BLaER1 (cell line): ENCODE measurements around the gene CSTF3.

Source experiments
- H3K27ac ChIP-seq: shearing (Covaris generic); formaldehyde crosslinking; 2 replicates; pipeline ENCODE4 v1.8.1; 2022
- H3K27me3 ChIP-seq: shearing (Covaris generic); formaldehyde crosslinking; 2 replicates; pipeline ENCODE4 v1.8.1; 2022
- H3K36me3 ChIP-seq: shearing (Covaris generic); formaldehyde crosslinking; 2 replicates; pipeline ENCODE4 v1.8.1; 2022
- H3K4me1 ChIP-seq: shearing (Covaris generic); formaldehyde crosslinking; 2 replicates; pipeline ENCODE4 v1.8.1; 2022
- H3K4me2 ChIP-seq: shearing (Covaris generic); formaldehyde crosslinking; 2 replicates; pipeline ENCODE4 v1.8.1; 2022
- H3K4me3 ChIP-seq: shearing (Covaris generic); formaldehyde crosslinking; 2 replicates; pipeline ENCODE4 v1.8.1; 2022
- H3K9ac ChIP-seq: shearing (Covaris generic); formaldehyde crosslinking; 2 replicates; pipeline ENCODE4 v1.8.1; 2022
- H3K9me3 ChIP-seq: shearing (Covaris generic); formaldehyde crosslinking; 2 replicates; pipeline ENCODE4 v1.8.1; 2022
- H4K20me1 ChIP-seq: shearing (Covaris generic); formaldehyde crosslinking; 2 replicates; pipeline ENCODE4 v1.8.1; 2022
- Cebpa-rat ChIP-seq: shearing (Covaris generic); IDR thresholded peaks from 2 replicates; pipeline ENCODE4 v1.8.1; 2022

CSTF3 gene

DNA sequence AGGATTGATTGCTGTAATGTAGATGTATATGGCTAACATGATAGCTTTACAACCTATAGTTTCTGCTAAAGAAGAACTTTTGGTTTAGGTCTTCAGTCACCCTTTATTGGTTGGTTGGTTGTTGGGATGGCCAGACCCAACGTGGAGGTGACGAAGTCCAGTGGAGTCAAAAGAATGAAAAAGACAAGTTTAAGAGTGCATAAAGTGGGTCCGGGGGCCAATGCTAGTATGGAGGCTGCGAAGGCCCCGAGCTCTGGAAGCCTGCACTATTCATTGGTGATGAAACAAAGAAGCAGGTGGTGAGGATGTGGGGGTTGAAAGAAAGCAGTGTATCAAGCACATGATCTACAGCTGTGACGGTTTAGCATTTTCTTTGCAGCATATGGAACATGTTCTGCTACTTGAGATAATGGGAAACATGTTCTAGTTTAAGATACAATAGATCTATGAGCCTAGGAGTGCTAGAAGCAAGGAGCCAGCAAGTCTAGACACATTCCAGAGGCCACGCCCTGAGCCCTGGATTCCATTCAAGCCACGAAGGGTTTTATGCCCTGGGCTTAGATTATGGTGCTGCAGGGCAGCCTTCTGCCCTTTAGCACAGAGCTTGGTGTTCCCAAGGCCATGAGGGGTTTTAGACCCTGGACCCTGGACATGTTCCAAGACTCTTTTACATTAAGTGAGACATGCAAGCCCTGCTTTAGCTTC, 115.6 kb downstream of the CSTF3 start:
- H4K20me1 ChIP-seq = no peaks in the 10 kb centered on the region
- H3K4me2 ChIP-seq = no peak overlapping the region
- peaks cover 58% of the 10 kb centered on the region for H3K36me3 ChIP-seq
- no peaks in the 10 kb centered on the region for H3K27me3 ChIP-seq
- no peak overlapping the region for H3K27ac ChIP-seq
- H3K4me1 ChIP-seq = peaks cover 9% of the 10 kb centered on the region
- no peak overlapping the region for H3K9ac ChIP-seq
- H3K9me3 ChIP-seq = peaks cover 12% of the 10 kb centered on the region; the same call in 1 of the 2 replicates
- no peak overlapping the region for H3K4me3 ChIP-seq
- TF ChIP-seq Cebpa-rat = no peak

- H3K4me1 ChIP-seq = peaks cover 16% of the 10 kb centered on the region
- H3K9me3 ChIP-seq = peaks cover 12% of the 10 kb centered on the region; the same call in 1 of the 2 replicates
- H3K27me3 ChIP-seq = no peaks in the 10 kb centered on the region
- H3K4me3 ChIP-seq = no peak overlapping the region
- H4K20me1 ChIP-seq = no peaks in the 10 kb centered on the region
- no peak for TF ChIP-seq Cebpa-rat
- no peak overlapping the region for H3K9ac ChIP-seq
- H3K4me2 ChIP-seq = no peak overlapping the region
- peaks cover 58% of the 10 kb centered on the region for H3K36me3 ChIP-seq
- H3K27ac ChIP-seq = no peak overlapping the region
These were observed 117.0 kb downstream of the CSTF3 start for GRCh38 chr11:33044285-33044756.

GRCh38 chr11:33043221-33043830, 118.0 kb downstream of the CSTF3 start:
- Histone ChIP-seq H3K4me2 (no peak overlapping the region), H3K4me1 (peaks cover 20% of the 10 kb centered on the region), H3K9ac (no peak overlapping the region), H3K27me3 (no peaks in the 10 kb centered on the region), H3K27ac (no peak overlapping the region), H3K4me3 (no peak overlapping the region), H3K36me3 (peaks cover 53% of the 10 kb centered on the region), H3K9me3 (peaks cover 12% of the 10 kb centered on the region; the same call in 1 of the 2 replicates), H4K20me1 (no peaks in the 10 kb centered on the region)
- TF ChIP-seq Cebpa-rat = no peak

DNA sequence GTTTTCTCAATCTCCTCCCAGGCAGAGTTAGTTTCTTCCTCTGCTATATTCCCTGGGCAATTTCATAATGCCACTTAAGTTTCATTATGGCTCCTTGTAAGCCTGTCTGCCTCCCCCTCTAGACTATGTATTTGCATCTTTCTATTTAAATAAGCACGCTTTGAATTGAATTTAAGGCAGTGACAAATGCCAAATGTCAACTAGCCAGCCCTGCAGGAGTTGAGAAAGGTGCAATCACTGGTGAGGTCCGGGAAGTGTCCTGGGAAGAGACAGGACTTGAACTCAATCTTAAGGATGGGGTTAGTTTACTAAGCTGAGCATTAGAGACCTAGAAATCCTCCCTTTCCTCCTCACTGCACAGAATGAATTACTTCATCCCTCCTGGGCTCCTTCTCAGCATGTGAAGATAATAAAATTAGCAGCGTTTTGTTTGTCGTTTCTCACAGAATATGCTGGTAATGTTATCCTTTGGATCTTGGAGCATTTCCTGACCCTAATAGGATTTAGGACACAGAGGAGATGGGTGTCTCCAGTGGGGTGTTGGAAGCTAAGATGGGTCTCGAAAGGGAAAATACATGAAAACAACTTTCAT, 120.3 kb downstream of the CSTF3 start:
- peaks cover 31% of the 10 kb centered on the region for H3K36me3 ChIP-seq
- peaks cover 12% of the 10 kb centered on the region; the same call in 1 of the 2 replicates for H3K9me3 ChIP-seq
- no peak overlapping the region for H3K27ac ChIP-seq
- H3K4me3 ChIP-seq = peak overlapping the region; percentile 99; the same call in 1 of the 2 replicates
- H3K4me1 ChIP-seq = peaks cover 20% of the 10 kb centered on the region
- H3K27me3 ChIP-seq = no peaks in the 10 kb centered on the region
- no peaks in the 10 kb centered on the region for H4K20me1 ChIP-seq
- H3K4me2 ChIP-seq = peak overlapping the region; percentile 94
- peak overlapping the region; percentile 98; the same call in 1 of the 2 replicates for H3K9ac ChIP-seq
- no peak for TF ChIP-seq Cebpa-rat

DNA sequence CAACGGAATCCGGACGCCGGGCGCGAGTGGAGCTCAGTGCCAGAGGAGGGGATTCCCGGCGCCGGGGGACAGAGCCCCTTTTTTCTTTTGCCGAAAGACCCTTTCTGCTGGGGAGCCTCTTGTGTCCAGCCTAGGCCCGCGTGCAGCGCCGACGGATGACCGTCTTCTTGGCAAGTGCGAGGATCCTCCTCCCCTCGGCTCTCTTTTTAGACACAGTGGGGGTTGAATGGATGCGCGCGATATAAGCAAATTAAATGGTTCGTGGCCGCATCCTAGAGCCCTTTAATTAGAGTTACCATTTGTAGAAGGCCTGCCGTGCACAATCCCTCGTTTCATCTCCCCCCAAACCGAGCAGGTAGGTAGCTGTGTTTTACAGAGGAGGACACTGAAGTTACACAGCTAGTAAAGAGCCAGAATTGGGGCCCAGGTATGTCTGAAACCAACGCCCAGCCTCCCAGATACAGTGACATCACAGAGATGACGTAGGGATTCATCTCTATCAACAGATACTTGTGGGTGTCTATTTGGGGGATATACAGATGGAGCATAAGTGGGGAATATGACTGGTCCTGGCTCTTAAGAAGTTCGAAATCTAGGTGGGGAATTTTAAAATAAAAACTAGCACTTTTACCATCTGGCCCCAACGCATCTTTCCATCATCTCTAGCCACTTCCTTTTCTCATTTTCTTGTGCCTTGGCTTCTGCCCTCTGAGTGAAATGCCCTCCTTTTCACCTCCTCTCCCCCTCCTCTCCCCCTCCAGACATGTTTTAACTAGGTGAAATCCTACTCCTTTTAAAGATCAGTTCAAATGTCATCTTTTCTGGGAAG, 121.0 kb downstream of the CSTF3 start:
- Histone ChIP-seq H3K9me3 (peaks cover 7% of the 10 kb centered on the region; the same call in 1 of the 2 replicates), H3K27me3 (no peaks in the 10 kb centered on the region), H3K4me1 (peaks cover 20% of the 10 kb centered on the region), H3K4me3 (peak overlapping the region; percentile 99), H3K36me3 (peaks cover 24% of the 10 kb centered on the region), H4K20me1 (no peaks in the 10 kb centered on the region), H3K27ac (peak overlapping the region; percentile 98), H3K4me2 (peak overlapping the region; percentile 94), H3K9ac (peak overlapping the region; percentile 98)
- TF ChIP-seq Cebpa-rat = no peak

DNA sequence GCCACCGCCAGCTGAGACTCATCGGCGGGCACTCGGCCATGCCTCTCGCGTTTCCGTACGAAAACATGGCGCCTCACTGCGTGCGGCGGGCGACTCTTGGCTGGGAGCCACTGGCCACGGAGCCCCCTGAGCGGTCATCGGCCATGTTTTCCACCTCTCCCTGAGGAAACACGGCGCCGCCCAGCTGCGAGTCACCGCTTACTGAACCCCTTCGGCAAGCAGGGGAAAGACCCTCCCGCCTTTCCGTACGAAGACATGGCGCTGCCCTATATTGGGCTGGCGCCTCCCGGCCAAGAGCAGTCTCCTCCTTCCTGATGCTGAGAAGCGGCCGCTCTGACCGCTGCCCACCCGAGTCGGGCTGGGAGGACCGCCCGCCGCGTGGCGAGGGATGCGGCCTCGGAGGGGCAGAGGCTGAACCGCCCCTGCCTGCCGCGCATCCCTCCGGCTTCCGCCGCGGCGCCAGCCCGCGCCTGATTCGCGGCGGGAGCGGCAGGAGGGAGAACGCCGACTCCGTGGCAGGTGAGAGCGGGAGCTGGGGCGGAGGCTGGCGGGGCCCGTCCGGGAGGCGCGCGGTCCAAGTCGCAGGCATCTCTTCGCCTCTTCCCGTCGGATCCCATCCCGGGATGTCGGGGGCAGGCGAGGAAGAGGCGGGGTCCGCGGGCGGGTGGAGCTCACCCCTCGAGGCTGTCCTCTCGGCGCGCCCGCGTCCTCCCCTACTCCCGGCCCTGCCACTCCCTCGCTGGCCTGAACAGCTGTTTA, 121.8 kb downstream of the CSTF3 start, which contains the start of gene TCP11L1:
TCP11L1 (plus strand) TSS at position 299 of the 759 bp plus-strand sequence. CDS start 4,202 bp downstream, outside the sequence.
- TF ChIP-seq Cebpa-rat = no peak

GRCh38 chr11:33035011-33035410, 126.3 kb downstream of the CSTF3 start:
- no peak for TF ChIP-seq Cebpa-rat

More for the DNA sequence above, 121.8 kb downstream of the CSTF3 start, which contains the start of gene TCP11L1:
- H3K27ac ChIP-seq = peak within 1 kb of the TSS; percentile 98
- peak within 1 kb of the TSS; percentile 99 for H3K4me3 ChIP-seq
- H3K36me3 ChIP-seq = peaks cover 16% of the 10 kb centered on the region
- peaks cover 20% of the 10 kb centered on the region for H3K4me1 ChIP-seq
- peak within 1 kb of the TSS; percentile 98 for H3K9ac ChIP-seq
- H3K4me2 ChIP-seq = peak within 1 kb of the TSS; percentile 94
- H4K20me1 ChIP-seq = no peaks in the 10 kb centered on the region
- H3K9me3 ChIP-seq = no peaks in the 10 kb centered on the region
- no peaks in the 10 kb centered on the region for H3K27me3 ChIP-seq

More at GRCh38 chr11:33035011-33035410, 126.3 kb downstream of the CSTF3 start:
- H3K9me3 ChIP-seq = no peaks in the 10 kb centered on the region
- H3K36me3 ChIP-seq = no peaks in the 10 kb centered on the region
- peaks cover 5% of the 10 kb centered on the region for H3K4me1 ChIP-seq
- H3K27ac ChIP-seq = no peak overlapping the region
- H4K20me1 ChIP-seq = no peaks in the 10 kb centered on the region
- no peak overlapping the region for H3K4me3 ChIP-seq
- no peak overlapping the region for H3K9ac ChIP-seq
- H3K27me3 ChIP-seq = no peaks in the 10 kb centered on the region
- no peak overlapping the region for H3K4me2 ChIP-seq
